Tibial artery (tissue), 4 donors: ENCODE measurements around the gene ISLR2.

Experiments
- DNase-seq, 2 donors: peaks; one replicate each; pipeline ENCODE4 v3.0.0-alpha.2; 2019
- H3K27ac ChIP-seq, 2 donors: fragments of 200-600 bp; sonication (generic) in 1 of 2; 1 replicate in 1 of 2; 2 replicates in 1 of 2; pipeline ENCODE4 v1.5.1; 2018 to 2019; ENCODE audit warnings: mild to moderate bottlenecking in 1 of 2
- H3K27me3 ChIP-seq, 2 donors: fragments of 200-600 bp; sonication (generic) in 1 of 2; one replicate each; pipeline versions ENCODE4 v1.5.1 to v1.6.0; 2016 to 2019
- H3K36me3 ChIP-seq, 3 donors: fragments of 200-600 bp; sonication (generic) in 2 of 3; one replicate each; pipeline ENCODE4 v1.5.1; 2016 to 2019; ENCODE audit warnings: mild to moderate bottlenecking in 2 of 3
- H3K4me1 ChIP-seq, 4 donors: fragments of 200-600 bp; sonication (generic) in 2 of 4; 1 replicate in 3 of 4; 2 replicates in 1 of 4; pipeline ENCODE4 v1.5.1; 2016 to 2019
- H3K4me3 ChIP-seq, 2 donors: fragments of 200-600 bp; sonication (generic) in 1 of 2; 1 replicate in 1 of 2; 2 replicates in 1 of 2; pipeline ENCODE4 v1.5.1; 2018 to 2019; ENCODE audit warnings: mild to moderate bottlenecking in 2 of 2
- H3K9me3 ChIP-seq, 3 donors: fragments of 200-600 bp; sonication (generic) in 1 of 3; one replicate each; pipeline ENCODE4 v1.5.1; 2016 to 2019
- intact Hi-C: fragments of 100-400 bp; cut with DNase I; formaldehyde crosslinking; loops from one replicate; pipeline ENCODE4 v1.15.0; 2023; ENCODE audit warnings: low total_unique reads
- TF ChIP-seq, protein P1 (sequence below), 2 experiments: fragments of 200-600 bp in 1 of 2; fragments of 450-650 bp in 1 of 2; IDR thresholded peaks; one replicate each; pipeline ENCODE4 v1.5.1; 2017 to 2019; ENCODE audit warnings: antibody characterized with exemption in 2 of 2, mild to moderate bottlenecking in 1 of 2, moderate library complexity in 1 of 2

The ISLR2 gene

DNA sequence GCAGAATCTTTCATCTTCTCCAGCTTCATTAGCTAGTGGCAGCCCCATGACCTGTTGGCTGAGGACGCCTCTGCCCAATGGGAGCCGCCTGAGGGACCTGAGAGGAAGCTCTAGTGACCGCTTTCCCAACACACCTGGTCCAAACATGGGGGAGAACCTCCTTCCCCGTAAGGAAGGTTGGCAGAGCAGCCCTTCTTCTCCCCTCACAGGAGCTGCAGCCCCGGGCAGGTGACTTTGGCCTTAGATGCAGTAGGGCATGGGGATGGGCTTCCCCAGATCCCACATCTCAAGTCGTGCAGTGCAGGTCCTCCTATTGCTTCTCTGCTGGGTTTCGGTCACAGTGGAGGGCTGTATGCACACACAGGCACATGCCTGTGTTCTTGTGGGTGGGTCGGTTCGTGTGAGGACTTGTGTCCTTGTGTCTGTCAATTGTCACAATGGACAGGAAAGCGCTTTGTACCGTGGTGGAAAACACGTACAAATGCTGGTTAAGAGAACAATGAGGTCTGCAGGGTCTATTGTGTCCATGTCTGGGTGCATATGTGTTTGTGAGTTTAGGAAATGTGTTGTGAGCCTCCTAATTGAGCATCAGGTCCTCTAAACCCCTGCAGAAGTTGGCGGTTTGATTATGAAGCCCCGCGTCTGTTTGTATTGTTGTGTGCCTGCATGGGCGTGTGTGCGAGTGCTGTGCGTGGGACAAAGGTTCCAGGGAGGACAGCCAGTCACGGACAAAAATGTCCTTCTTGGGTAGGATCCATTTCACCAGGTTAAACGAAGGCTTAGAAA lies 1.4 kb downstream of the ISLR2 start:
- no peak for DNase-seq
- no peak overlapping the region for H3K4me3 ChIP-seq
- H3K27ac ChIP-seq = no peak overlapping the region
- intact Hi-C loops = no loop called here
- TF ChIP-seq, protein P1, sequence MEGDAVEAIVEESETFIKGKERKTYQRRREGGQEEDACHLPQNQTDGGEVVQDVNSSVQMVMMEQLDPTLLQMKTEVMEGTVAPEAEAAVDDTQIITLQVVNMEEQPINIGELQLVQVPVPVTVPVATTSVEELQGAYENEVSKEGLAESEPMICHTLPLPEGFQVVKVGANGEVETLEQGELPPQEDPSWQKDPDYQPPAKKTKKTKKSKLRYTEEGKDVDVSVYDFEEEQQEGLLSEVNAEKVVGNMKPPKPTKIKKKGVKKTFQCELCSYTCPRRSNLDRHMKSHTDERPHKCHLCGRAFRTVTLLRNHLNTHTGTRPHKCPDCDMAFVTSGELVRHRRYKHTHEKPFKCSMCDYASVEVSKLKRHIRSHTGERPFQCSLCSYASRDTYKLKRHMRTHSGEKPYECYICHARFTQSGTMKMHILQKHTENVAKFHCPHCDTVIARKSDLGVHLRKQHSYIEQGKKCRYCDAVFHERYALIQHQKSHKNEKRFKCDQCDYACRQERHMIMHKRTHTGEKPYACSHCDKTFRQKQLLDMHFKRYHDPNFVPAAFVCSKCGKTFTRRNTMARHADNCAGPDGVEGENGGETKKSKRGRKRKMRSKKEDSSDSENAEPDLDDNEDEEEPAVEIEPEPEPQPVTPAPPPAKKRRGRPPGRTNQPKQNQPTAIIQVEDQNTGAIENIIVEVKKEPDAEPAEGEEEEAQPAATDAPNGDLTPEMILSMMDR (IDR thresholded peaks at IDR 0.05) = no peak
- peaks cover 0 to 17% (median 5%) of the 10 kb centered on the region in 3 donors for H3K9me3 ChIP-seq
- H3K4me1 ChIP-seq = peaks cover 0 to 66% (median 44%) of the 10 kb centered on the region in 4 donors
- H3K27me3 ChIP-seq = peaks cover 0 to 90% of the 10 kb centered on the region in 2 donors
- no peaks in the 10 kb centered on the region for H3K36me3 ChIP-seq

DNA sequence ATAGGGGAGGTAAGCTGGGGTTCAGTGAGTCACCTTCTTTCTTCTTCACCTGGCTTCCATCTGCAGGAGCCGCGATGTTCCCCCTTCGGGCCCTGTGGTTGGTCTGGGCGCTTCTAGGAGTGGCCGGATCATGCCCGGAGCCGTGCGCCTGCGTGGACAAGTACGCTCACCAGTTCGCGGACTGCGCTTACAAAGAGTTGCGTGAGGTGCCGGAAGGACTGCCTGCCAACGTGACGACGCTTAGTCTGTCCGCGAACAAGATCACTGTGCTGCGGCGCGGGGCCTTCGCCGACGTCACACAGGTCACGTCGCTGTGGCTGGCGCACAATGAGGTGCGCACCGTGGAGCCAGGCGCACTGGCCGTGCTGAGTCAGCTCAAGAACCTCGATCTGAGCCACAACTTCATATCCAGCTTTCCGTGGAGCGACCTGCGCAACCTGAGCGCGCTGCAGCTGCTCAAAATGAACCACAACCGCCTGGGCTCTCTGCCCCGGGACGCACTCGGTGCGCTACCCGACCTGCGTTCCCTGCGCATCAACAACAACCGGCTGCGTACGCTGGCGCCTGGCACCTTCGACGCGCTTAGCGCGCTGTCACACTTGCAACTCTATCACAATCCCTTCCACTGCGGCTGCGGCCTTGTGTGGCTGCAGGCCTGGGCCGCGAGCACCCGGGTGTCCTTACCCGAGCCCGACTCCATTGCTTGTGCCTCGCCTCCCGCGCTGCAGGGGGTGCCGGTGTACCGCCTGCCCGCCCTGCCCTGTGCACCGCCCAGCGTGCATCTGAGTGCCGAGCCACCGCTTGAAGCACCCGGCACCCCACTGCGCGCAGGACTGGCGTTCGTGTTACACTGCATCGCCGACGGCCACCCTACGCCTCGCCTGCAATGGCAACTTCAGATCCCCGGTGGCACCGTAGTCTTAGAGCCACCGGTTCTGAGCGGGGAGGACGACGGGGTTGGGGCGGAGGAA lies 2.6 kb downstream of the ISLR2 start:
- intact Hi-C loops = no loop called here
- H3K4me1 ChIP-seq = peaks cover 0 to 66% (median 46%) of the 10 kb centered on the region in 4 donors
- peaks cover 0 to 96% of the 10 kb centered on the region in 2 donors for H3K27me3 ChIP-seq
- no peak overlapping the region for H3K4me3 ChIP-seq
- H3K36me3 ChIP-seq = no peaks in the 10 kb centered on the region
- DNase-seq = no peak
- TF ChIP-seq, protein P1 (IDR thresholded peaks at IDR 0.05) = no peak
- H3K27ac ChIP-seq = no peak overlapping the region
- peaks cover 0 to 17% (median 5%) of the 10 kb centered on the region in 3 donors for H3K9me3 ChIP-seq

GRCh38 chr15:74133694-74134386 lies 3.5 kb downstream of the ISLR2 start:
- DNase-seq = no peak
- intact Hi-C loops = no loop called here
- Histone ChIP-seq H3K36me3 (no peaks in the 10 kb centered on the region), H3K4me1 (peaks cover 0 to 57% (median 40%) of the 10 kb centered on the region in 4 donors), H3K4me3 (no peak overlapping the region), H3K9me3 (peaks cover 0 to 17% (median 5%) of the 10 kb centered on the region in 3 donors), H3K27ac (no peak overlapping the region), H3K27me3 (peaks cover 0 to 91% of the 10 kb centered on the region in 2 donors)
- TF ChIP-seq, protein P1 (IDR thresholded peaks at IDR 0.05) = no peak

- intact Hi-C loops = no loop called here
- TF ChIP-seq, protein P1 (IDR thresholded peaks at IDR 0.05) = peak; percentile 24 to 46
- Histone ChIP-seq H3K4me1 (peaks cover 0 to 50% (median 34%) of the 10 kb centered on the region in 4 donors), H3K9me3 (peaks cover 0 to 17% (median 5%) of the 10 kb centered on the region in 3 donors), H3K27ac (no peak overlapping the region), H3K36me3 (no peaks in the 10 kb centered on the region), H3K4me3 (no peak overlapping the region), H3K27me3 (peaks cover 0 to 91% of the 10 kb centered on the region in 2 donors)
- DNase-seq = peak; percentile 51 to 69
These were observed 4.1 kb downstream of the ISLR2 start for GRCh38 chr15:74134387-74135027.
